ENCODE results near the gene MUS81.

Gene MUS81

DNA sequence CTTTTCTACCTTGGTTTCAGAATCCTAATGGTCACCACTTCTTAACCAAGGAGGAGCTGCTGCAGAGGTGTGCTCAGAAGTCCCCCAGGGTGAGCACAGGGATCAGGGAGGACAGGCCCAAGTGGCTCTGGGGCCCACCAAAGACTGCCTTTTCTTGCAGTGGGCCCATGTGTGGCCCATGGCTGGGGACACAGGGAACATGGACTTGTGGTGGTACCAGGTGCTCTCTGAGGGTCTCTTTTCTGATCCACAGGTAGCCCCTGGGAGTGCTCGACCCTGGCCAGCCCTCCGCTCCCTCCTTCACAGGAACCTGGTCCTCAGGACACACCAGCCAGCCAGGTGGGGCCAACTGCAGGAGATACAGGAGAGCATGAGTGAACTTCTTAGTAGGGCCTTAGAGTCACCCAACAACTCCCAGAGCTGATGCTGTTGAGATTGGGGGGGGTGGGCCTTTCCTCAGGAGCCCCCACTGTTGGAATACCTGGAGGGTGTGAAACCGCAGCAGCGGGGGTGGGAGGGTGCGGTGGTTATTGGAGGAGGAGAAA, 2.0 kb downstream of the MUS81 start:
- DNase-seq = no peak

DNA sequence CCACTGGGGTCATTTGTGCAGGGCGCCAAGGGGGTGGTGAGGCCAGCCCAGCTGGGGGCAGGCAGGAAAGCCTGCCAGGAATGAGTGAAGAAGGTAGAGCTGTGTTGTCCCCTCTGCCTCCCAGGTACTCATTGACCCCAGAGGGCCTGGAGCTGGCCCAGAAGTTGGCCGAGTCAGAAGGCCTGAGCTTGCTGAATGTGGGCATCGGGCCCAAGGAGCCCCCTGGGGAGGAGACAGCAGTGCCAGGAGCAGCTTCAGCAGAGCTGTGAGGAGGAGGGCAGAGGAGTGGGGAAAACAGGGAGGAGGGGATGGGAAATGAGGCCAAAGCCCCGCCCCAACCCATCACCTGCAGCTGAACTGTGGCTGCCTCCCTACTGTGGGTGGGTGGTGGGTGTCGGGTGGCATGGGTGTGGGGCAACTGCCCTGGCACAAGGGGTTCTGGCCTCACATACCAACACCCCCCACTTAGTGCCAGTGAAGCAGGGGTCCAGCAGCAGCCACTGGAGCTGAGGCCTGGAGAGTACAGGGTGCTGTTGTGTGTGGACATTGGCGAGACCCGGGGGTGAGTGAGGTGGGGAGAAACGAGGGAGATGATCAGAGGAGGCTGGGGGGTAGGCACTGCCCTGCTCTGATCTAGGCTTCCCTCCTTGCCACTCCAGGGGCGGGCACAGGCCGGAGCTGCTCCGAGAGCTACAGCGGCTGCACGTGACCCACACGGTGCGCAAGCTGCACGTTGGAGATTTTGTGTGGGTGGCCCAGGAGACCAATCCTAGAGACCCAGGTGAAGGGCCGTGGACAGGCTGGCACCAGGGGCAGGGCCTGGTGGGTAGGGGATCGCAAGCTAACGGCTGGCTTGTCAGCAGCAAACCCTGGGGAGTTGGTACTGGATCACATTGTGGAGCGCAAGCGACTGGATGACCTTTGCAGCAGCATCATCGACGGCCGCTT, 3.0 kb downstream of the MUS81 start:
- no peak for DNase-seq

DNA sequence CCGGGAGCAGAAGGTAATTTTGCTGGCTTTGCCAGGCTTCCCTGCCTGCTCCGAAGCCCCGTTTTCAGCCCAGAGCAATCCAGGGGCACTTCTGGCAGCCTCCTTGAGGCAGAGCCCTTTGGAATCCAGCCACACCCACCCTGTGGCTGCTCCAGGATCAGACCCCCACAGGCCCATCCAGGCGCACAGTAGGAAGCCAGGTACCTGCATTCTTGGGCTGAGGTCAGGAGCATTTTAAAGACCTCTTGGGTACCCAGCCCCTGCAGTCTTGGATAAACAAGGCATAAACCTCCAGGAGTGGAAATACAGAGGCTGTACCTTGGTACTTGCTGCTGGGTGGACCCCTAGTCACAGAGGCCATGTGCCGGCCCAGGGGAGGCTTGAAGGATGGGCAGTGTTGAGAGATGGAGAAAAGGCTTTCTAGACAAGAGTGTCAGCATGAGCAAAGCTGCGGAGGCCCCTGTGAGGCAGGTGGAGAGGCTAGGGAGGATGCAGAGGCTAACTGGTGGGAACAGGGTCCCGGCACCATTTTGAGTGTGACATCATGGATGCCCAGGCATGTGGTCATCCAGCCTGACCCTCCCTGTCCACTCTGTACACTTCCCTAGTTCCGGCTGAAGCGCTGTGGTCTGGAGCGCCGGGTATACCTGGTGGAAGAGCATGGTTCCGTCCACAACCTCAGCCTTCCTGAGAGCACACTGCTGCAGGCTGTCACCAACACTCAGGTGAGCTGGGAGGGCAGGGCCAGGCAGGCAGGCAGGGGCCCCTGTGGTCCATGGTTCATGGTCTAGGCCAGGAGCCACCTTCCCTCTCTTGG, 3.9 kb downstream of the MUS81 start:
- no peak for DNase-seq

DNA sequence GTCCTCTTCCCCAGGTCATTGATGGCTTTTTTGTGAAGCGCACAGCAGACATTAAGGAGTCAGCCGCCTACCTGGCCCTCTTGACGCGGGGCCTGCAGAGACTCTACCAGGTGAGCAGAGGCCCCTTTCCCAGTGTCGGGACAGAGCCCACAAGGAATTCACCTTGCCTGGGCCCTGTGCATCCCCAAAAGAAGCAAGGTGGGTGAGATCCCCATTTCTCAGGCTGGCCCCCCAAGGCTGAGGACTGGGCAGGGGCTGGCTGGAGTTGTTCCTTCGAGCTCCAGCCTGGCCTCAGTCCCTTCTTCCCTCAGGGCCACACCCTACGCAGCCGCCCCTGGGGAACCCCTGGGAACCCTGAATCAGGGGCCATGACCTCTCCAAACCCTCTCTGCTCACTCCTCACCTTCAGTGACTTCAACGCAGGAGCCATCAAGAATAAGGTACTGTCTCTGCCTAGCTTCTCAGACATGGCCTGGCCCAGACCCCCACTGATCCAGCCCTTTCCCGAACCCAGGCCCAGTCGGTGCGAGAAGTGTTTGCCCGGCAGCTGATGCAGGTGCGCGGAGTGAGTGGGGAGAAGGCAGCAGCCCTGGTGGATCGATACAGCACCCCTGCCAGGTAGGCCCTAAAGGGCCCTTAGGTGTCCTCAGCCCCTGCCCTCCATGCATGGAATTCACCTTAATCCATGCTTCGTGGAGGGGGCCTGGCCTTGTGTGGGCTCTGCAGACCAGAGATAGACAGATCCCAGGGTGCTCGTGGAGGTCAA, 4.7 kb downstream of the MUS81 start:
- DNase-seq = no peak

DNA sequence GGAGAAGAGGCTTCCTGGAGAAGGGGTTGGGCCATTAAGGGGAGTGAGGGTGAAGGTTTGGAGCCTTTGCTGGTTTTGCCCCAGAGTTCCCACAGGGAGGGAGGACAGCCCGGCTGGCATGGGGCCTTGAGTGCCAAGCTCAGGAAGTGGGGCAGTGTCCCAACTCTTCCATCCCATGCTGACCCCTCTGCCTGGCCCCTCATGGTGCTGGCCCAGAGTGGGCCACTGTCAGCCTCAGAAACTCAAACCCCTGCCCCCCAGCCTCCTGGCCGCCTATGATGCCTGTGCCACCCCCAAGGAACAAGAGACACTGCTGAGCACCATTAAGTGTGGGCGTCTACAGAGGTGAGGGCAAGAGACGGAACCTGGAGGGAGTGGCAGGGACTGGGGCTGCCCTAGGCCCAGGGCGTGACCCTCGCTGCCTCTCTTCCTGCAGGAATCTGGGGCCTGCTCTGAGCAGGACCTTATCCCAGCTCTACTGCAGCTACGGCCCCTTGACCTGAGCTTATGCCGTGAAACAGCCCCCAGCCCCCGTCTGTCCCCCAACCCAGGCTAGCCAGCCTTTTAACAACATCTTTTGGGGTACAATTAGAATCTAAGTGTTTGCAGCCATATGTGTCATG, 5.4 kb downstream of the MUS81 start:
- DNase-seq = no peak

DNA sequence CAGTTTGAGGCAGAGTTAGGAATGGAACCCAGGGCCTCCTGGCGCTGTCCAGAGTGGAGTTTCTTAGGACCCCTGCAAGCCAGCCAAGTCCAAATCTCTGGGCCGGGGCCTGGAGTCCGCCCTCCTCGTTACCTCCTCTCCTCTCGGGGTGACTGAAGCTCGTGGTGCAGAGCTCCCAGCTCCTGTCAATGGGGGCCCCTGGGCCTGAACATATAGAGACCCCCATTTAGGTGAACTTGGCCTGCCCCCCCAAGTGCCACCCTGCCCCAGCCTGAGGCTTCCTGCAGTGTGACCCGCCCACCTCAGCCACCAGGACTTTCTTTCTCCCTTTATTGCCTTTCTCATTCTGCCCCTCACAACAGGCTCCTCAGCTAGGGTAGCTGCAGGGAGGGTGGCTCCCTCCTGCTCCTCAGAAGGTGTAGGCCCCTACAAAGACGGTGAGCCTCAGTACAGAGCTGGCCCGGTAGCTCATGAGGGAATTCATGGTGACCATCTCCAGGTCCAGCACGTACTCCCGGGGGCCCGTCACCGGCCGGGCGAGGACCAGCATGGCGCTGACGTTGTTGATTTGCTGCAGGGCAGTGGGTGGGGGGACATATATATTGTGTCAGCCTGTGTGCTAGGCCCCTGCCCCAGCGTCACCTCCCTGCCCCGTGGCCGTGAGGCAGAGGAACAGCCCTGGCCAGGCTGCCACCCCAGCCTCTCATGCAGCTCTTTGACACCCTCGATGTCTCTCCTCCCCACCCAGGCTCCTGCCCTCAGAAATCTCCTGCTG, 6.5 kb downstream of the MUS81 start:
- no peak for DNase-seq

DNA sequence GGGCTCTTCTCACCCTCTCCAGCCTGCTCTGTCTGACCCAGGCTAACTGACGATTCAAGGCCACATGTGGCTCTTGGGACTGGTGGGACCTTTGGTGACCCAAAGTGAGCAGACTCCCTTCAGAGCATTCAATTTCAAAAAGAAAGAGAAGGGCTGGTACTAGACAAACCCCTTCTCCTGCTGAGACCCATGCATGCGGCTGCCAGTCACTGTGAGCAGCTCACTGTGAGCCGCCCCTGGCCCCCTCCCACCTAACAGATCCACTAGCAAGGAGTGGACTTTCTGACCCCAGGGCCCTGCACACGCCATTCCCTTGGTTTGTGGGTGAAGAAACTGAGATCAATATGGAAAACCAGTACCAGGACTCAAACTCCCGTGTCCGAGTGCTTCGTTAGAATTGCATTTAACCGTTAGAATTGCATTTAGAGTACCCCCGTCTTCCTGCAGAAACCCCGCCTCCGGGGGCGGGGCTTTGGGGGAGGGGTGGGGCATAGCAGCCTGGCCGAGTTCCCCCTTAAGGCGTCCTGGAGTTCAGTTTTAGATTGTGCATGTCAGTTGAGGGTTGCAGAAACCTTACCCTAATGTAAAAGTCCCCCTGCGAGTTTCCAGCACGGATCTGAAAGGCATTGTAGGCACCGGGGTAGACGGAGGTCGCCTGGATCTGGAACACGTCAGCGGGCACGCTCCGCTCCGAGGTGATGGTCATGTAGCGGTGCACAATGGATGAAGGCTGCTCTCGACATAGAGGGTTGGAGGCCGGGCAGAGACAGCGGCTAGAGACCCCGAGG, 7.2 kb downstream of the MUS81 start:
- no peak for DNase-seq

DNA sequence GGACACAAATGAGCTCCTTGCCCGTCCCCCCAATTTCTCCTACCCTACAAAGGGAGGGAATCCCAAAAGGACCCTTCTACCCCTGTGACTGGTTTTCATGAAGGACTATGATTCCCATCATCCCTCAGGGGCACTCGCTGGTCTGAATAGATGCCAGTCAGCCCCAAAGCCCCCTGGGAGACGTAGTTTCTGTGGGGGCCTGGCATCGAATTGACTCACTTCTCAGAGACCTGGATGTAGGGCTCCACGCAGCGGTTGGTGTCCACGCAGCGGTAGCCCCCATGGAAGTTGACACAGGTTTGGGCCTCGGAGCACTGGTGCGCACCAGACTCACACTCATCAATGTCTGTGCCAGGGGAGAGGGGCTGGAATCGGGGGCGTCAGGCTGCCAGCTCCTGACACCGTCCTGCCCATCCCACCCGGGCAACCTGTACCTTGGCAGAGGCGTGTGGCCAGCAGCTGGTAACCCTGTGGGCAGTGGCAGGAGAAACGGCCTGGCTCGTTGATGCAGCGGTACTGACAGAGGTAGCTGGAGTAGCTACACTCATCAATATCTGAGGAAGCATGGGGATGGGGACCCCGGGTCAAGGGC, 7.9 kb downstream of the MUS81 start:
- DNase-seq = peak; percentile 45

DNA sequence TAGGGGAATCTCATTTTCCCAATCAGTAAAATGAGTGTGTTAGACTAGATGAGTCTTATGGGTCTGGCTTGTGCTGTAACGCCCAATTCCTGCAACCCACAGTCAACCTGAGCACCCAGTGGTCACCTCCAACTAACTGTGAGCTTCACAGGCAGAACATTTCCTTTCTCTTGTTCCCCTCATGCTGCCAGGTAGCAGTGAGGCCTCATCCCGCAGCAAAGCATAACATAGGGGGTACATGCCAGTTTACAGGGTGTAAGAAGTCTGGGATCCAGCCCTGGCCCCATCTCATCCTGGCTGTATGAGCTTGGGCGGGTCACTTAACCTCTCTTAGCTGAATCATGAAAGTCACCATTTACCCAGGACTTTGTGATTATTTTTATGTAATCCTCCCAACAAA, 8.7 kb downstream of the MUS81 start:
- DNase-seq = no peak

DNA sequence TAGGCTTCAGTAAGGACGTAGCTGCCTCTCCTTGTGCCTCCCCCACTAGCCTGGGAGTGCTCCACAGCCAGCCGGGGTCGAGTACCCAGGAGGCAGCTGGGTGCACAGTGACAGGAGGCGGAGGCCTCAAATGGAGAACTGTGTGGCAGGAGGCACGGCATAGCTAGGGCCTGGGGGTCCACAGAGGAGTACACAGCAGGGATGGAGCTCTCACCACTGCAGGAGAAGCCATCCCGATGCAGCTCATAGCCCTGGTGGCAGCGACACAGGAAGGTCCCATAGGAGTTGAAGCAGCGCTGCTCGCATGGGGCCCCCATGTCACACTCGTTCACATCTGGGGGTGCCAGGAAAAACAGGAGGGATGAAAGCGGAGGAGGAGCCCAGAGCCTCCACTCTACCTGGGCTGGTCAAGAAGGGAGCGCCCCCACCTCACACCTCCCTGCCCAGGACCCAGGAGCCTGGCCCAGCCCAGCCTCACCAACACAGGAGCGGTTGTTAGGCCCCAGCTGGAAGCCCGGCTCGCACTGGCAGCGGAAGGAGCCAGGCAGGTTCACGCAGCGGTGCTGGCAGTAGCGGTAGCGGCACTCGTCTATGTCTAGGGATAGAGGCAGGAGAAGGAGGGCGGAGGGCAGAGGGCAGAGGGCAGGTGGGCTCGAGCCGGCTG, 9.5 kb downstream of the MUS81 start:
- no peak for DNase-seq

DNA sequence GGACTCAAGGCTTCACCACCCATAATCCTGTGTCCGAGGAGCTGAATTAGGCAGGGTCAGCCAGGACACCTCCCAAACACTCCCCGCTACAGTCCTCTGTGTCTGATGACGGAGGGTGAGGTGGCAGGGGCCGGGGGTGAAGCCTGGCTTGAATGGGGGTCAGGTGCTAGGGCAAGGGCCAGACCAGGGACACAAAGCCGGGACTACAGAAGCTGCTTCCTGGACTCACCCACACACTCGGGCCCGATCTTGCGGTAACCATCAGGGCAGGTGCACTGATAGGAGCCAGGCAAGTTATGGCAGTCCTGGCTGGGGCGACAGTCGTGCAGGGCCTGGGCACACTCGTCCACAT, 10.1 kb downstream of the MUS81 start:
- no peak for DNase-seq

DNA sequence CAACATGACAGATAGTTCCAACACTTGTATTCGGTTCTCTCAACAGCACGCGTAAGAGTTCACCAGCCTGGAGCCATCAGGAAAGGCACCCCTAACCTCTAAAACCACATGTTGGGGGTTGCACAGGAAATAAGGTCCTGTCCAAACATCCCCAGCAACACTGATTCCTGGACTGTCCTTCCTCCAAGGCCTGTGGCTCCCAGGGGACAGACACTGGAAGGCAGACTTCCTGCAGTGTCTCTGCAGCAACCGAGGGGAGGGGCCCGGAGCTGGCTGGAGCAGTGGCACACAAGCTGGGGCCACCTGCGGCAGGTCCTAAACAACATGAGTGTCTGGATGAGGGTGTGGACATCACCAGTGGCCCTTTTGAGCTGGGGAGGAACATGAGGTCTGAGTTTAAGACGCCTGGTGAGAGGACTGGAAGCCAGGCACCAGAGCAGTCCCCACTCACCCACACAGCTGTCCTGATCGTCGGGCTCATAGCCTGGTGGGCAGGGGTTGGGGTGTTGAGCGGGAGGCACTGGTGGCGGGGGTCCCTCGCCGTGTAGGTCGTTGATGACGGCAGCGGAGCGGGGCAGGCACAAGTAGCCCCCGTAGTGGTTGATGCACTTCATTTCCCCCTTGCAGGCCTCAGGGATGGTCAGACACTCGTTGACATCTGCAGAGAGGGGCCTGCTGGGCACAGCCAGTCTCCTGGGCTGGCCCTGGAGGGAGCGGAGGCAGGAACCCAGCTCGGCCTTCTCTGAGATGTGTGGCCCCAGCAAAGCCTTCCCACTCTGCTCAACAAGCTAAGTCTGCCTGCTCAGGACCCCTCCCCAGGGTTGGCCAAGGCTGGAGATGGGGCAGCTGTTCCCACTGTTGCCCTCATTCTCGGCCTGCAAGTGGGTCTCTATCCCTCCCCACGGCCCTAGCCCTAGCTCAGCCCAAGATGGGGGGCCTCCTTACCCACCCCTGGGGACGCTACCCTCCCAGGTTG, 10.8 kb downstream of the MUS81 start:
- no peak for DNase-seq

DNA sequence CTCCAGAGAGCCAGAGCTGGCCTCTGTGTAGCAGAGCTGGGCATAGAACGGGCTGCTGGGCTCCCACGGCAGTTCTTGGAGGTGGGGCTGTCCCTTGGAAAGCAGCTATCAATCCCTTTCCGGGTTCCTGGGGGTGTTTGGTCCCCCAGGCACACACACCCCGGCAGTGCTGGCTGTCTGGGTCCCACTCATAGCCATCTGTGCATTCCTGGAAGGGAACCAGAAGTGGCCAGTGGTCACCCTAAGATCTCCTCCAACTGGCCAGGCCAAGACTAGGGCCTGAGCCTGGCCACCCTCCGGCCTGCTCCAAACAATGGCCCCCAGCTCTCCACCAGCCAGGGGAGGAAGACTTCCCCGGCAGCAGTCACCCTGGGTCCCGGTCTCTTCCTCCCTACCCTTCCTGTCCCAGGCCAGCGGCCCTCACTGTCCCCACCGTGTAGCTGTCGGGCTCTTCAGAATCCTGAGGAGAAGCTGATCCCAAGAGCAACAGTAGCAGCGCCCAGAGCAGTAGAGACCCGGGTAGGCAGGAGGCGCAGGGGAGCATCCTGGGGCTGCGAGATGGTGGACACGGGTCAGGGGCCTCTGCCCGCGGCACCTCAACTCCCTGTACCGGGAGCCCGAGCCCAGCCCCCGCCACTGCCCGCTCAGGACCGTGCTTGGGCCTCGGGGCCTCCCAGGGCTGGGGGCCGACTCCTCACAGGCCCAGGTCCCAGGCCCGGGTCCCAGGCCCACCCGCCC, 11.7 kb downstream of the MUS81 start:
- DNase-seq = no peak

DNA sequence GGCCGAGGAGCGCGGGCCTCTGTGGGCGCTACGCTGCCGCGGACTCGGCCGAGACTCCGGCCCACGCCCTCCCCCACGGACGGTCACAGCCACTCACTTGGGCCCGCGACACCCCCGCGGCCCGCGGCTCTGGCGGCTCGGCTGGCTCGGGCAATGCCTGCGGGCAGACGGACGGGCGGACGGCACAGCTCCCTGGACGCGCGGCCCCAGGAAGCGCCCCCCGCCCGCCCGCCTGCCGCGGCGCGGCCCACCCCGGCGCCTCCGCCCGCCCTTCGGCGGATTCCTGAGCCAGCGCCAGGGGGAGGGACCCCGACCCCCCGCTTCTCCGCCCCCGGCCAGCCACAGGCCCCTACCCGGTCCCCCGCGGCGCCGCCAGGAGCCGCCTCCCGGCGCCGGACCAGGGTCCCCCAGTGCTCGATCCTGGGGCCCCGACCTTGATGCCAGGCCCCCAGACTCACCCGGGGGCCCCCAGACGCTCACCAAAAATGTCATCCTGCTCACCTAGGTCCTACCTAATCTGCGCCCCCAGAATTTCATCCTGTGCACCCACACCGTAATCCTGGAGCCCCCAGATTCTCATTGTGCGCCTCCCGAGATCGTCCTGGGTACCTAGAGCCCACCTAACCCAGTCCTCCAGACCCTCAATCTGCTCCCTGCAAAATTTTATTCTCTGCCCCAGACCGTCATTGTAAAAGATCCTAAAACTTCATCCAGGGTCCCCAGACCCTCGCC, 12.5 kb downstream of the MUS81 start, which contains the start of gene EFEMP2:
TSS of gene EFEMP2 (minus strand) at position 215 of the 732 bp plus-strand sequence. CDS start 446 bp downstream, outside the sequence.
- no peak for DNase-seq

DNA sequence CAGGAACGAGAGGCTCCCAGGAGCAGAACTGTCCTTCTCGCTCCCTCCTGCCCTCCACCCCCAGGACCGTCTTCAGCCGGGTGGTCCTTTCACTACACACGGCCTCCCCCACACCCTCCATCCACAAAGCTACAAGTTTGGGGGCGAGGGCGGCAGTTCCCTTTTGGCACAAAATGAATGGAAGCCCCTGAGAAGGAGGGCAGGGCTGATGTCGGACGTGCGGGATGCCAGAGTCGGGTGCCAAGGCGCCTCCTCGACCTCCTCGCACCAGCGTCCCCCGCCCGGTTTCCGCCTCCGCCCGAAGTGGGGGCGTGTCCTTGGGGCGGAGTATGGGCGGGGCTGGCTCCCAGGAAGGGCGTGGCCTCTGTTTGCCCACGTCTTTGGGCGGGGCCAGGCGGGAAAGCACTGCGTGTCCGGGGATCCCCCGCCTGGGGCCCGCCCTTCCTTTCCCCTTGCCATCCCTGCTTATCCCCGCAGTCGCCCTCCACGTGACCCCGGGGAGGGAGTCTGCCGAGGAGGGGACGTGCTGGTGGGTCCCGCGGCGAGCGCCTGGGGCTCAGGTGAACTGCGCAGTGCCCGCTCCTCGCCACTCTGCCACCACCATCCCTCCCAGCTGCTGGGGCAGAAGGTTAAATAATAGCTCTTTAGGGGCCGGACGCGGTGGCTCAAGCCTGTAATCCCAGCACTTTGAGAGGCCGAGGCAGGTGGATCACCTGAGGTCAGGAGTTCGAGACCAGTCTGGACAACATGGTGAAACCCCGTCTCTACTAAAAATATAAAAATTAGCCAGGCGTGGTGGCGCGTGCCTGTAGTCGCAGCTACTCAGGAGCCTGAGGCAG, 13.3 kb downstream of the MUS81 start:
- DNase-seq = peak; percentile 98

DNA sequence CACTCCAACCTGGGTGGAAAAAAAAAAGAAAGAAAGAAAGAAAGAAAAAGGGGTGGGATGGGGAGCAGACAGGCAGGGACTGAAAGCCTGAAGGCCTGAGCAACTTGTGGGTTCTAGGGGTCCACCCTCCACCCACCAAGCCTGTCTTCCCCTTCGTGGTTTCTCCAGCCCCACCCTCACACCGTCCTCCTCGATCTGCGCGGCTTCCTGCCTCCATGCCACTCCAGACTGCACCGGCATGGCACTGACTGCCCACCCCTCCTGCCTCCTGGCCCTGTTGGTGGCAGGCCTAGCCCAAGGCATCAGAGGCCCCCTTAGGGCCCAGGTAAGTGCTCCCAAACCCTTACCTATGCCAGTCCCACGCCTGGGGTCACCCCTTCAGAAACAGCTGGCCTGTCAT, 19.4 kb downstream of the MUS81 start, which contains the start of gene CTSW:
TSS of gene CTSW (plus strand) at position 221 of the 400 bp plus-strand sequence. CDS start at position 239, 18 bp downstream.
- DNase-seq = peak; percentile 65
